Measurements from ENCODE around the gene LMAN2. TPM values are rescaled to one million over a fixed set of nuclear protein-coding genes. Genes with fewer than 3 reads are reported as not detected.
"Not testable (repeated sequence)": the region's sequence is repeated elsewhere in the genome, so short reads cannot be mapped to it uniquely, and the experiment has no call there.

The LMAN2 gene
- total RNA-seq, 2 experiments from 2014 or later, result 116 to 144 TPM

DNA sequence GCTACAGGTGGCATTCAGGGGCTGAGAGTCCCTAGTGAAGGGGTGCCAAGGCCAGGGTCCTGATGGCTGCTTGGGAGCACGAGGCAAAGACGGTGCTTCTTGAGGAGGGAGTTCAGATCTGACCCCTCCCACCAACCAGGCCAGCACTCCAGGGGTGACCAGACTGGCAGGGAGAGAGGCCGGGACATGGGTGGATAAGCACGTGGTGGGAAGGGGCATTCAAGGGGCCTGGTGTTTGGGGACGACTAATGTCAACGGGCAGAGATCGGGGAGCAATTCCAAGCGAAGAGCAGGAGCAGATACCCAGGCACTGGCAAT, 10.8 kb upstream of the LMAN2 start:
- no peaks in the 10 kb centered on the region for H3K9me2 ChIP-seq (ENCODE audit: insufficient read depth, low read length)
- POLR2A ChIA-PET, result interaction anchor here (0.8 to 3.2 kb wide), 7 partner anchors 8 to 50 kb away, joined by 3 to 35 read pairs (median 4); partner anchors contain the start of genes LMAN2 and MXD3
- peak overlapping the region; percentile 57; the same call in 1 of the 2 replicates for H2AFZ ChIP-seq (ENCODE audit: low read length)
- H3K4me3 ChIP-seq (ENCODE audit: low read depth, low read length, poor library complexity, severe bottlenecking), result peak overlapping the region; percentile 60
- no peaks in the 10 kb centered on the region for H4K20me1 ChIP-seq (ENCODE audit: insufficient read depth, low read length)
- no peak for TF ChIP-seq EZH2phosphoT487 (IDR thresholded peaks at IDR 0.05; ENCODE audit: borderline replicate concordance, low read depth, low read length)
- TF ChIP-seq, protein P1, sequence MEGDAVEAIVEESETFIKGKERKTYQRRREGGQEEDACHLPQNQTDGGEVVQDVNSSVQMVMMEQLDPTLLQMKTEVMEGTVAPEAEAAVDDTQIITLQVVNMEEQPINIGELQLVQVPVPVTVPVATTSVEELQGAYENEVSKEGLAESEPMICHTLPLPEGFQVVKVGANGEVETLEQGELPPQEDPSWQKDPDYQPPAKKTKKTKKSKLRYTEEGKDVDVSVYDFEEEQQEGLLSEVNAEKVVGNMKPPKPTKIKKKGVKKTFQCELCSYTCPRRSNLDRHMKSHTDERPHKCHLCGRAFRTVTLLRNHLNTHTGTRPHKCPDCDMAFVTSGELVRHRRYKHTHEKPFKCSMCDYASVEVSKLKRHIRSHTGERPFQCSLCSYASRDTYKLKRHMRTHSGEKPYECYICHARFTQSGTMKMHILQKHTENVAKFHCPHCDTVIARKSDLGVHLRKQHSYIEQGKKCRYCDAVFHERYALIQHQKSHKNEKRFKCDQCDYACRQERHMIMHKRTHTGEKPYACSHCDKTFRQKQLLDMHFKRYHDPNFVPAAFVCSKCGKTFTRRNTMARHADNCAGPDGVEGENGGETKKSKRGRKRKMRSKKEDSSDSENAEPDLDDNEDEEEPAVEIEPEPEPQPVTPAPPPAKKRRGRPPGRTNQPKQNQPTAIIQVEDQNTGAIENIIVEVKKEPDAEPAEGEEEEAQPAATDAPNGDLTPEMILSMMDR (conservative IDR thresholded peaks at IDR 0.05; ENCODE audit: low read length), result no peak
- H3K9me3 ChIP-seq (ENCODE audit: low read length), result no peaks in the 10 kb centered on the region
- CTCF ChIA-PET (ENCODE audit: unreplicated experiment), result interaction anchor here (0.5 to 1.1 kb wide), 5 partner anchors 9 to 231 kb away, joined by 3 to 4 read pairs (median 3); no protein-coding TSS in a partner anchor
- H3K27ac ChIP-seq (ENCODE audit: low read depth, low read length, poor library complexity, severe bottlenecking), result peak overlapping the region; percentile 84
- intact Hi-C loops (cut with micrococcal nuclease; ENCODE audit: unreplicated experiment), result no loop called here
- peaks cover 17% of the 10 kb centered on the region; the same call in 1 of the 2 replicates for H3K79me2 ChIP-seq (ENCODE audit: insufficient read depth, low read depth, low read length)
- peak overlapping the region; percentile 87 for H3K4me2 ChIP-seq (ENCODE audit: low read length)
- no TSS peak for BruUV-seq (replicated peaks)
- H3K36me3 ChIP-seq (ENCODE audit: insufficient read depth, low read length), result peaks cover 3% of the 10 kb centered on the region; the same call in 1 of the 2 replicates
- DNase-seq (ENCODE audit: low spot score), result no peak
- H3K4me1 ChIP-seq (ENCODE audit: insufficient read depth, low read length, poor library complexity, severe bottlenecking), result peaks cover 66% of the 10 kb centered on the region

DNA sequence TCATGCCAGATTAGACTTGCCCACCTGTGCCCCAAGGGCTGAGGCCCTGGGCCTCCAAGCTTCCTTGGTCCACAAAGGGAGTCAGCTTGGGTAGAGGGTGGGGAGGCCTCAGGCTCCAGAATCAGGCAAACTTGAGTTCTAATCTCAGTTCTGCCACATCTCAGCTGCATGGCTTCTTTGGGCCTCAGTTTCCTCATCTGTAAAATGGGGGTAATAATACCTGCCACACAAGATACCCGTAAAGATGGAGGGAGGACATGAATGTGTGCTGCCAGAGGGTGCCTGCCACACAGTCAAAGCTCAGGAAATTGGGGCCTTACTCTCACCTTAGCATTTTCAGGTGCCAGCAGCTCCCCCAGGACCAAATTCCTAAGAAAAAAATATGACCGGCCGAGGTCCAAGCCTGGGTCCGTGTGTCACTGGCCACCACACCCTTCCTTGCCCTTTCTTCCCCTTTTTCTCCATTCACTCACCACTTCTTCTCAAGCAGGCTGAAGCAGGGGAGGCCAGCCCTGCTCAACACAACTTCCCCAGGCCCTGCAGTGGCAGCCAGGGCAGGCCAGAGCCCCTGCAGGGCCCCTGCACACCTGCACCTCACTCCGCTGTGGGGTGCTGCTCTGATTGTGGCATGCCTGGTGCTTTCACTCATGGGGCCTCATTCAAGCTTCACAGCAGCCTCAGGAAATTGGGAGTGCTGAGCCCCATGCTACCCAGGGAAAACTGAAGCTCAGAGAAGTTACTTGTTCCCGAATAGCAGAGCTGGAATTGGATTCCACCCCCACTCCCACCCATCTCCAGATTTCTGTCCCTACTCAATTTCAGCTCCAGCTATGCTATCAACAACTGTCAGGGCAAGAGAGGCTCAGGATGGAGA, 10.2 kb upstream of the LMAN2 start:
- ChIA-PET CTCF (ENCODE audit: unreplicated experiment) (interaction anchor here (0.5 to 1.4 kb wide), 9 partner anchors 9 to 230 kb away, joined by 3 to 10 read pairs (median 3); no protein-coding TSS in a partner anchor), POLR2A (interaction anchor here (0.8 to 3.2 kb wide), 8 partner anchors 9 to 49 kb away, joined by 3 to 35 read pairs (median 4); partner anchors contain the start of genes LMAN2 and MXD3)
- no TSS peak for BruUV-seq (replicated peaks)
- peak overlapping the region; percentile 84 for H3K27ac ChIP-seq (ENCODE audit: low read depth, low read length, poor library complexity, severe bottlenecking)
- peak; percentile 77 for DNase-seq (ENCODE audit: low spot score)
- H3K36me3 ChIP-seq (ENCODE audit: insufficient read depth, low read length), result peaks cover under 1% of the 10 kb centered on the region; the same call in 1 of the 2 replicates
- H3K79me2 ChIP-seq (ENCODE audit: insufficient read depth, low read depth, low read length), result peaks cover 17% of the 10 kb centered on the region; the same call in 1 of the 2 replicates
- H3K9me2 ChIP-seq (ENCODE audit: insufficient read depth, low read length), result no peaks in the 10 kb centered on the region
- intact Hi-C loops (cut with micrococcal nuclease; ENCODE audit: unreplicated experiment), result no loop called here
- TF ChIP-seq, protein P1 (conservative IDR thresholded peaks at IDR 0.05; ENCODE audit: low read length), result peak; percentile 47
- TF ChIP-seq EZH2phosphoT487 (IDR thresholded peaks at IDR 0.05; ENCODE audit: borderline replicate concordance, low read depth, low read length), result no peak
- H3K4me1 ChIP-seq (ENCODE audit: insufficient read depth, low read length, poor library complexity, severe bottlenecking), result peaks cover 72% of the 10 kb centered on the region
- peak overlapping the region; percentile 57; the same call in 1 of the 2 replicates for H2AFZ ChIP-seq (ENCODE audit: low read length)
- H3K9me3 ChIP-seq (ENCODE audit: low read length), result no peaks in the 10 kb centered on the region
- peak overlapping the region; percentile 60 for H3K4me3 ChIP-seq (ENCODE audit: low read depth, low read length, poor library complexity, severe bottlenecking)
- H4K20me1 ChIP-seq (ENCODE audit: insufficient read depth, low read length), result no peaks in the 10 kb centered on the region
- peak overlapping the region; percentile 87 for H3K4me2 ChIP-seq (ENCODE audit: low read length)

DNA sequence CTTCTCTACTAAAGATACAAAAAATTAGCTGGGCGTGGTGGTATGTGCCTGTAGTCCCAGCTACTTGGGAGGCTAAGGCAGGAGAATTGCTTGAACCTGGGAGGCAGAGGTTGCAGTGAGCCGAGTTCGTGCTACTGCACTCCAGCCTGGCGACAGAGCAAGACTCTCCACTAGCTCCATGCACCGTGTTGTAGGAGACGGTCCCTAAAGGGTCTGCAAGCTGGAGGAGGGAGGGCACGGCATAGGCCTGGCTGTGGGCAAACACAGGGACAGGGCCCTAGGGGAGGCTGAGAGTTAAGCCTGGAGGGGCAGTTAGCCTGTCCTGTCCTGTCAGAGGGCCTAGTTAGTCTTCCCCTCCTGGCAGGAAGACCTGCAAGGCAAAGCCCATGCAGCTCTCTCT, 9.3 kb upstream of the LMAN2 start:
- H3K4me2 ChIP-seq (ENCODE audit: low read length), result peak overlapping the region; percentile 87
- H2AFZ ChIP-seq (ENCODE audit: low read length); DNase-seq (ENCODE audit: low spot score); H3K36me3 ChIP-seq (ENCODE audit: insufficient read depth, low read length); BruUV-seq (replicated peaks); H3K9me2 ChIP-seq (ENCODE audit: insufficient read depth, low read length); H3K9me3 ChIP-seq (ENCODE audit: low read length); intact Hi-C loops (cut with micrococcal nuclease; ENCODE audit: unreplicated experiment); H3K4me3 ChIP-seq (ENCODE audit: low read depth, low read length, poor library complexity, severe bottlenecking); H4K20me1 ChIP-seq (ENCODE audit: insufficient read depth, low read length); H3K27ac ChIP-seq (ENCODE audit: low read depth, low read length, poor library complexity, severe bottlenecking): not testable (repeated sequence)
- POLR2A ChIA-PET, result interaction anchor here (1.2 to 3.2 kb wide), 4 partner anchors 10 to 15 kb away, joined by 4 to 35 read pairs (median 5); partner anchors contain the start of gene LMAN2
- CTCF ChIA-PET (ENCODE audit: unreplicated experiment), result interaction anchor here (0.8 to 1.4 kb wide), 4 partner anchors 10 to 51 kb away, joined by 3 to 10 read pairs (median 4); no protein-coding TSS in a partner anchor
- peaks cover 81% of the 10 kb centered on the region for H3K4me1 ChIP-seq (ENCODE audit: insufficient read depth, low read length, poor library complexity, severe bottlenecking)
- peaks cover 17% of the 10 kb centered on the region; the same call in 1 of the 2 replicates for H3K79me2 ChIP-seq (ENCODE audit: insufficient read depth, low read depth, low read length)

Measured in OCI-LY7 (cell line).